ENCODE results near the gene SLC25A31. TPM values are rescaled to one million over a fixed set of nuclear protein-coding genes. Genes with fewer than 3 reads are reported as not detected.
A peak's percentile ranks its signal among the peaks of the same experiment; 100 is the strongest.

Gene SLC25A31
- total and polyA plus RNA-seq, 2 of the 13 experiments (the other 11 are each of a cell fraction or from before 2014, with no cell fraction given) = 0.04 TPM; not detected in 1

DNA sequence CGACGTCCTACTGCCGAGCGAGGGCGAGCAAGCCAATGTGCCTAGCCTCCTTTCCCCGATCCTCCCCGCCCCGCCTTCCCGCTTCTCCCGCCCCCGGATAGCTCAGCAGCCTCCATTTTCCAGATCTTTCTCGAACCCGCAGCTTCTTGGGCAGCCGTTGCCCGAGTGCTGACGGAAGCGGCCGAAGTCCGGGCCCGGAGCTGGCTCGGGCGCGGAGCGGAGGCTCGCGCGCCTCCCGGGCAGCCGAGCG is 51.8 kb downstream of the SLC25A31 start (continued):
- peak; percentile 9; the same call in 1 of the 2 replicates for TF ChIP-seq ZNF274 (CRISPR knock-in tag; IDR thresholded peaks at IDR 0.05)
- no peak for TF ChIP-seq HOXA7 (CRISPR knock-in tag; IDR thresholded peaks at IDR 0.05)
- TF ChIP-seq JUN (CRISPR knock-in tag; IDR thresholded peaks at IDR 0.05) = no peak
- TF ChIP-seq ZNF160 (CRISPR knock-in tag; IDR thresholded peaks at IDR 0.05) = no peak
- no peak for TF ChIP-seq SALL2 (CRISPR knock-in tag; IDR thresholded peaks at IDR 0.05)
- no peak for TF ChIP-seq ZNF432 (CRISPR knock-in tag; IDR thresholded peaks at IDR 0.05; ENCODE audit: borderline replicate concordance)
- no peak for TF ChIP-seq CBX1 (IDR thresholded peaks at IDR 0.05; ENCODE audit: low read depth)
- TF ChIP-seq ZNF773 (CRISPR knock-in tag; IDR thresholded peaks at IDR 0.05; ENCODE audit: borderline replicate concordance) = no peak
- TF ChIP-seq ARNT (IDR thresholded peaks at IDR 0.05) = no peak
- peak; percentile 28 for TF ChIP-seq MED8 (CRISPR knock-in tag; IDR thresholded peaks at IDR 0.05; ENCODE audit: insufficient replicate concordance)
- TF ChIP-seq, protein P1, sequence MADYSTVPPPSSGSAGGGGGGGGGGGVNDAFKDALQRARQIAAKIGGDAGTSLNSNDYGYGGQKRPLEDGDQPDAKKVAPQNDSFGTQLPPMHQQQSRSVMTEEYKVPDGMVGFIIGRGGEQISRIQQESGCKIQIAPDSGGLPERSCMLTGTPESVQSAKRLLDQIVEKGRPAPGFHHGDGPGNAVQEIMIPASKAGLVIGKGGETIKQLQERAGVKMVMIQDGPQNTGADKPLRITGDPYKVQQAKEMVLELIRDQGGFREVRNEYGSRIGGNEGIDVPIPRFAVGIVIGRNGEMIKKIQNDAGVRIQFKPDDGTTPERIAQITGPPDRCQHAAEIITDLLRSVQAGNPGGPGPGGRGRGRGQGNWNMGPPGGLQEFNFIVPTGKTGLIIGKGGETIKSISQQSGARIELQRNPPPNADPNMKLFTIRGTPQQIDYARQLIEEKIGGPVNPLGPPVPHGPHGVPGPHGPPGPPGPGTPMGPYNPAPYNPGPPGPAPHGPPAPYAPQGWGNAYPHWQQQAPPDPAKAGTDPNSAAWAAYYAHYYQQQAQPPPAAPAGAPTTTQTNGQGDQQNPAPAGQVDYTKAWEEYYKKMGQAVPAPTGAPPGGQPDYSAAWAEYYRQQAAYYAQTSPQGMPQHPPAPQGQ (CRISPR knock-in tag; IDR thresholded peaks at IDR 0.05; ENCODE audit: borderline replicate concordance) = no peak
- no peak for TF ChIP-seq ZNF652 (CRISPR knock-in tag; IDR thresholded peaks at IDR 0.05; ENCODE audit: borderline replicate concordance, low read depth)
- TF ChIP-seq, protein P2, sequence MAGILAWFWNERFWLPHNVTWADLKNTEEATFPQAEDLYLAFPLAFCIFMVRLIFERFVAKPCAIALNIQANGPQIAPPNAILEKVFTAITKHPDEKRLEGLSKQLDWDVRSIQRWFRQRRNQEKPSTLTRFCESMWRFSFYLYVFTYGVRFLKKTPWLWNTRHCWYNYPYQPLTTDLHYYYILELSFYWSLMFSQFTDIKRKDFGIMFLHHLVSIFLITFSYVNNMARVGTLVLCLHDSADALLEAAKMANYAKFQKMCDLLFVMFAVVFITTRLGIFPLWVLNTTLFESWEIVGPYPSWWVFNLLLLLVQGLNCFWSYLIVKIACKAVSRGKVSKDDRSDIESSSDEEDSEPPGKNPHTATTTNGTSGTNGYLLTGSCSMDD (CRISPR knock-in tag; IDR thresholded peaks at IDR 0.05) = no peak
- no peak for TF ChIP-seq NONO (IDR thresholded peaks at IDR 0.05)
- TF ChIP-seq NONO (CRISPR knock-in tag; conservative IDR thresholded peaks at IDR 0.05) = peak; percentile 30; the same call in 1 of the 2 replicates
- no peak for TF ChIP-seq ZBTB1 (CRISPR knock-in tag; IDR thresholded peaks at IDR 0.05; ENCODE audit: borderline replicate concordance)
- TF ChIP-seq RARG (CRISPR knock-in tag; IDR thresholded peaks at IDR 0.05; ENCODE audit: low read depth) = no peak
- TF ChIP-seq ERF (CRISPR knock-in tag; IDR thresholded peaks at IDR 0.05) = no peak
- no peak for TF ChIP-seq ZNF878 (CRISPR knock-in tag; IDR thresholded peaks at IDR 0.05)
- TF ChIP-seq BRD4 (CRISPR knock-in tag; IDR thresholded peaks at IDR 0.05) = no peak
- TF ChIP-seq, protein P3, sequence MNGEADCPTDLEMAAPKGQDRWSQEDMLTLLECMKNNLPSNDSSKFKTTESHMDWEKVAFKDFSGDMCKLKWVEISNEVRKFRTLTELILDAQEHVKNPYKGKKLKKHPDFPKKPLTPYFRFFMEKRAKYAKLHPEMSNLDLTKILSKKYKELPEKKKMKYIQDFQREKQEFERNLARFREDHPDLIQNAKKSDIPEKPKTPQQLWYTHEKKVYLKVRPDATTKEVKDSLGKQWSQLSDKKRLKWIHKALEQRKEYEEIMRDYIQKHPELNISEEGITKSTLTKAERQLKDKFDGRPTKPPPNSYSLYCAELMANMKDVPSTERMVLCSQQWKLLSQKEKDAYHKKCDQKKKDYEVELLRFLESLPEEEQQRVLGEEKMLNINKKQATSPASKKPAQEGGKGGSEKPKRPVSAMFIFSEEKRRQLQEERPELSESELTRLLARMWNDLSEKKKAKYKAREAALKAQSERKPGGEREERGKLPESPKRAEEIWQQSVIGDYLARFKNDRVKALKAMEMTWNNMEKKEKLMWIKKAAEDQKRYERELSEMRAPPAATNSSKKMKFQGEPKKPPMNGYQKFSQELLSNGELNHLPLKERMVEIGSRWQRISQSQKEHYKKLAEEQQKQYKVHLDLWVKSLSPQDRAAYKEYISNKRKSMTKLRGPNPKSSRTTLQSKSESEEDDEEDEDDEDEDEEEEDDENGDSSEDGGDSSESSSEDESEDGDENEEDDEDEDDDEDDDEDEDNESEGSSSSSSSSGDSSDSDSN (CRISPR knock-in tag; IDR thresholded peaks at IDR 0.05) = no peak
- TF ChIP-seq PHB2 (IDR thresholded peaks at IDR 0.05; ENCODE audit: partially characterized antibody) = no peak
- TF ChIP-seq ZNF441 (CRISPR knock-in tag; IDR thresholded peaks at IDR 0.05; ENCODE audit: borderline replicate concordance) = peak; percentile 99
- TF ChIP-seq MBD4 (IDR thresholded peaks at IDR 0.05; ENCODE audit: borderline replicate concordance, low read length) = no peak
- TF ChIP-seq, protein P4, sequence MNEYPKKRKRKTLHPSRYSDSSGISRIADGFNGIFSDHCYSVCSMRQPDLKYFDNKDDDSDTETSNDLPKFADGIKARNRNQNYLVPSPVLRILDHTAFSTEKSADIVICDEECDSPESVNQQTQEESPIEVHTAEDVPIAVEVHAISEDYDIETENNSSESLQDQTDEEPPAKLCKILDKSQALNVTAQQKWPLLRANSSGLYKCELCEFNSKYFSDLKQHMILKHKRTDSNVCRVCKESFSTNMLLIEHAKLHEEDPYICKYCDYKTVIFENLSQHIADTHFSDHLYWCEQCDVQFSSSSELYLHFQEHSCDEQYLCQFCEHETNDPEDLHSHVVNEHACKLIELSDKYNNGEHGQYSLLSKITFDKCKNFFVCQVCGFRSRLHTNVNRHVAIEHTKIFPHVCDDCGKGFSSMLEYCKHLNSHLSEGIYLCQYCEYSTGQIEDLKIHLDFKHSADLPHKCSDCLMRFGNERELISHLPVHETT (CRISPR knock-in tag; conservative IDR thresholded peaks at IDR 0.05) = no peak
- no peak for TF ChIP-seq JUNB (CRISPR knock-in tag; IDR thresholded peaks at IDR 0.05; ENCODE audit: borderline replicate concordance)
- TF ChIP-seq KDM5B (CRISPR knock-in tag; IDR thresholded peaks at IDR 0.05; ENCODE audit: borderline replicate concordance) = no peak

All from HepG2 (cell line).